IMR-90 (cell line): ENCODE results near the gene GRAMD2A. TPM values are rescaled to one million over a fixed set of nuclear protein-coding genes. Genes with fewer than 3 reads are reported as not detected.

Experiments used
- ATAC-seq: fragments of 200-7000 bp; cut with Tn5 transposase; 2 replicates; pipeline ENCODE4 v1.9.1; 2020; ENCODE audit warnings: low read depth, mild to moderate bottlenecking, moderate library complexity
- BruUV-seq: library from RNA; stranded (reverse); fragments of 400-500 nt; replicated peaks from 2 replicates; lab custom pipeline; 2021; lab: Mats Ljungman, UMichigan
- CTCF ChIA-PET: fragments of 300-600 bp; formaldehyde crosslinking; extraction: SDS; loops from one replicate; lab custom pipeline; 2021; ENCODE audit warnings: antibody characterized with exemption; lab: Yijun Ruan, JAX
- POLR2A ChIA-PET: fragments of 300-600 bp; sonication (Branson Sonifier 250); formaldehyde crosslinking; loops from one replicate; lab custom pipeline; 2022; ENCODE audit warnings: antibody characterized with exemption; ENCODE audit not compliant: unreplicated experiment; lab: Charles Lee
- DNase-seq: peaks from one replicate; pipeline ENCODE4 v3.0.0; 2013
- H2AFZ ChIP-seq: replicated peaks from 2 replicates; pipeline ENCODE3; 2013; ENCODE audit warnings: low read length, mild to moderate bottlenecking; ENCODE audit not compliant: poor library complexity
- H2AK5ac ChIP-seq: 2 replicates; pipeline ENCODE4 v1.6.1; 2013; ENCODE audit warnings: low read depth, low read length, inconsistent platforms
- H2AK9ac ChIP-seq: replicated peaks from 2 replicates; pipeline ENCODE3; 2013; ENCODE audit warnings: mild to moderate bottlenecking, low read depth, low read length, moderate library complexity; ENCODE audit not compliant: poor library complexity
- H2BK120ac ChIP-seq: 2 replicates; pipeline ENCODE4 v1.6.1; 2013; ENCODE audit warnings: low read depth, low read length, inconsistent platforms
- H2BK15ac ChIP-seq: 3 replicates; pipeline ENCODE4 v1.6.1; 2013; ENCODE audit warnings: low read depth, low read length, inconsistent platforms
- H2BK20ac ChIP-seq: 2 replicates; pipeline ENCODE4 v1.6.1; 2013; ENCODE audit warnings: low read depth, mild to moderate bottlenecking, inconsistent platforms, low read length, moderate library complexity
- H2BK5ac ChIP-seq: 2 replicates; pipeline ENCODE4 v1.6.1; 2013; ENCODE audit warnings: mild to moderate bottlenecking, low read depth, low read length, inconsistent platforms; ENCODE audit not compliant: poor library complexity, severe bottlenecking
- H3K14ac ChIP-seq: replicated peaks from 2 replicates; pipeline ENCODE4 v1.6.1; 2013; ENCODE audit warnings: low read depth, low read length, inconsistent platforms
- H3K18ac ChIP-seq: 2 replicates; pipeline ENCODE4 v1.6.1; 2013; ENCODE audit warnings: low read depth, low read length, control low read depth
- H3K23ac ChIP-seq: 2 replicates; pipeline ENCODE4 v1.6.1; 2013; ENCODE audit warnings: low read depth, low read length, inconsistent platforms
- H3K27ac ChIP-seq: 2 replicates; pipeline ENCODE4 v1.5.1; 2013; ENCODE audit warnings: mild to moderate bottlenecking, control low read depth, low read length; ENCODE audit not compliant: insufficient read depth
- H3K27me3 ChIP-seq: 2 replicates; pipeline ENCODE4 v1.6.1; 2013; ENCODE audit warnings: low read length; ENCODE audit not compliant: control insufficient read depth, insufficient read depth
- H3K36me3 ChIP-seq: 2 replicates; pipeline ENCODE4 v1.6.1; 2013; ENCODE audit warnings: low read length, mixed read lengths; ENCODE audit not compliant: control insufficient read depth, insufficient read depth
- H3K4ac ChIP-seq: 2 replicates; pipeline ENCODE4 v1.6.1; 2013; ENCODE audit warnings: low read depth, low read length, inconsistent platforms
- H3K4me1 ChIP-seq: 2 replicates; pipeline ENCODE4 v1.6.1; 2013; ENCODE audit warnings: low read length, mixed read lengths; ENCODE audit not compliant: control insufficient read depth, insufficient read depth
- H3K4me2 ChIP-seq: 2 replicates; pipeline ENCODE4 v1.6.1; 2013; ENCODE audit warnings: low read depth, mild to moderate bottlenecking, control low read depth, low read length, moderate library complexity
- H3K4me3 ChIP-seq: 2 replicates; pipeline ENCODE4 v1.5.1; 2013; ENCODE audit warnings: low read depth, mild to moderate bottlenecking, control low read depth, low read length, moderate library complexity; ENCODE audit not compliant: insufficient read depth
- H3K56ac ChIP-seq: 2 replicates; pipeline ENCODE4 v1.6.1; 2013; ENCODE audit warnings: low read length, inconsistent platforms; ENCODE audit not compliant: insufficient read depth; ENCODE audit errors: extremely low read depth
- H3K79me1 ChIP-seq, 2 experiments: 2 replicates each; pipeline ENCODE4 v1.6.1; 2013; ENCODE audit warnings: low read length in 2 of 2, inconsistent platforms in 1 of 2, low read depth in 1 of 2
- H3K9ac ChIP-seq: 2 replicates; pipeline ENCODE4 v1.6.1; 2013; ENCODE audit warnings: low read depth, low read length, control low read depth
- H3K9me1 ChIP-seq: 2 replicates; pipeline ENCODE4 v1.6.1; 2013; ENCODE audit warnings: low read length, inconsistent platforms; ENCODE audit not compliant: insufficient read depth
- H3K9me3 ChIP-seq: 2 replicates; pipeline ENCODE4 v1.6.1; 2013; ENCODE audit warnings: low read length; ENCODE audit not compliant: control insufficient read depth, insufficient read depth
- H4K20me1 ChIP-seq: 2 replicates; pipeline ENCODE4 v1.6.1; 2013; ENCODE audit warnings: low read length, inconsistent platforms; ENCODE audit not compliant: insufficient read depth
- H4K5ac ChIP-seq: 2 replicates; pipeline ENCODE4 v1.6.1; 2013; ENCODE audit warnings: mild to moderate bottlenecking, low read depth, low read length, control low read depth
- H4K8ac ChIP-seq, 2 experiments: 2 replicates each; pipeline ENCODE4 v1.6.1; 2013; ENCODE audit warnings: low read depth in 2 of 2, low read length in 2 of 2, control low read depth in 1 of 2, inconsistent platforms in 1 of 2
- H4K91ac ChIP-seq: 2 replicates; pipeline ENCODE4 v1.6.1; 2013; ENCODE audit warnings: low read depth, low read length, inconsistent platforms; ENCODE audit not compliant: insufficient read depth
- BHLHE40 ChIP-seq: fragments of 150-350 bp; IDR thresholded peaks from 2 replicates; pipeline ENCODE4 v1.6.1; 2016; ENCODE audit warnings: mild to moderate bottlenecking, low read depth, low read length
- CEBPB ChIP-seq: IDR thresholded peaks from 2 replicates; pipeline ENCODE4 v1.6.1; 2012; ENCODE audit warnings: low read depth, low read length, improper control_type of control experiment
- CHD1 ChIP-seq: IDR thresholded peaks from 2 replicates; pipeline ENCODE4 v1.6.1; 2012; ENCODE audit warnings: low read depth, low read length, improper control_type of control experiment
- ELK1 ChIP-seq: fragments of 150-350 bp; IDR thresholded peaks from 2 replicates; pipeline ENCODE4 v1.6.1; 2016; ENCODE audit warnings: low read depth, mild to moderate bottlenecking, low read length, moderate library complexity, borderline replicate concordance
- FOS ChIP-seq: fragments of 150-350 bp; IDR thresholded peaks from 2 replicates; pipeline ENCODE4 v1.6.1; 2016; ENCODE audit warnings: low read depth, low read length
- MAFK ChIP-seq: IDR thresholded peaks from 2 replicates; pipeline ENCODE4 v1.6.1; 2012; ENCODE audit warnings: low read depth, low read length, improper control_type of control experiment
- MAZ ChIP-seq: IDR thresholded peaks from 2 replicates; pipeline ENCODE4 v1.6.1; 2012; ENCODE audit warnings: low read depth, mild to moderate bottlenecking, low read length, improper control_type of control experiment, moderate library complexity, borderline replicate concordance
- MXI1 ChIP-seq: IDR thresholded peaks from 2 replicates; pipeline ENCODE4 v1.6.1; 2012; ENCODE audit warnings: low read depth, mild to moderate bottlenecking, low read length, moderate library complexity, borderline replicate concordance
- NFE2L2 ChIP-seq: fragments of 150-350 bp; IDR thresholded peaks from 2 replicates; pipeline ENCODE4 v1.6.1; 2016; ENCODE audit warnings: low read depth, mild to moderate bottlenecking, low read length
- POLR2A ChIP-seq: IDR thresholded peaks from 2 replicates; pipeline ENCODE4 v1.6.1; 2012; ENCODE audit warnings: mild to moderate bottlenecking, low read depth, low read length
- RCOR1 ChIP-seq: IDR thresholded peaks from 2 replicates; pipeline ENCODE4 v1.6.1; 2012; ENCODE audit warnings: mild to moderate bottlenecking, low read length, improper control_type of control experiment; ENCODE audit not compliant: insufficient replicate concordance
- SMC3 ChIP-seq: fragments of 150-350 bp; IDR thresholded peaks from 2 replicates; pipeline ENCODE4 v1.6.1; 2016; ENCODE audit warnings: low read depth, mild to moderate bottlenecking, antibody characterized with exemption, low read length, moderate library complexity
- USF2 ChIP-seq: fragments of 150-350 bp; IDR thresholded peaks from 2 replicates; pipeline ENCODE4 v1.6.1; 2017; ENCODE audit warnings: mild to moderate bottlenecking, antibody characterized with exemption, low read length, low read depth
- WGBS, 2 experiments: methylation state at CpG; one replicate each; pipeline versions ENCODE4 v1.1.5 to v1.1.7; 2013; ENCODE audit warnings: missing lambda C conversion rate in 2 of 2; ENCODE audit not compliant: insufficient read length in 1 of 2; ENCODE audit errors: extremely low coverage in 2 of 2; 5-methylcytosine and 5-hydroxymethylcytosine counted together
- dilution Hi-C: fragments of 300-500 bp; cut with HindIII; formaldehyde crosslinking; loops from one replicate; pipeline ENCODE4 v1.14.3; 2018; ENCODE audit warnings: low sequenced_read_pairs; ENCODE audit not compliant: unreplicated experiment
- in situ Hi-C: fragments of 300-500 bp; cut with MboI; formaldehyde crosslinking; loops from 3 replicates; pipeline ENCODE4 v1.14.3; 2019; ENCODE audit warnings: low sequenced_read_pairs, inconsistent platforms, mixed read lengths
- intact Hi-C: fragments of 100-400 bp; cut with micrococcal nuclease; formaldehyde crosslinking; loops from 2 replicates; pipeline ENCODE4 v1.10.0; 2022
- polyA plus RNA-seq, 3 experiments: library from polyadenylated mRNA; depleted of rRNA; stranded (reverse); fragments of >200 nt; gene quantifications; 2 replicates each; pipeline ENCODE4 v1.2.3, GENCODE V29; 2012; ENCODE audit warnings: low replicate concordance in 1 of 3
- total RNA-seq: library from RNA; depleted of rRNA; stranded (reverse); fragments of >200 nt; gene quantifications from 2 replicates; pipeline ENCODE4 v1.2.3, GENCODE V29; 2012
- TF ChIP-seq, protein P1 (sequence below): conservative IDR thresholded peaks from 2 replicates; pipeline ENCODE4 v1.5.1; 2012; ENCODE audit warnings: mild to moderate bottlenecking, low read depth, low read length, improper control_type of control experiment

GRAMD2A gene
- total and polyA plus RNA-seq, 2 of the 4 experiments (the other 2 are of a cell fraction) = 0.14 to 0.18 TPM

DNA sequence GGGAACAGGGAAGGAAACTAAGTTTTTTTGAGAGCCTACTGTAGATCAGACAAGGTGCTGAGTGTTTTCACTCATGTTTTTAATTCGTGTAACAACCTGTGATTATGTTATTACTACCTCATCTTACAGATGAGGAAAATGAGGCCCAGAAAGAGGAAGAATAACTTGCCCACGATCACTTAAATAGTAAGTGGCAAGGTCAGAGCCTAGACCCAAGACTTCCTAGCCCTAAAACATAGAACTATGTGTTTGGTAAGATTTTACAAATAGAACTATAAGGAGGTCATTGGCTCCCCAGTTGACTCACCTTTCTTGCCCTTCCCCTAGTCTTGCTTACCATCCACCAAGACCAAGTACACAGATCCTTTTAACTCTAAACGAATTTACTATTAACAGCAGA is 65.7 kb downstream of the GRAMD2A start:
- Histone ChIP-seq H4K5ac (no peak overlapping the region), H2BK15ac (no peak overlapping the region), H2BK20ac (no peak overlapping the region), H3K9me3 (no peaks in the 10 kb centered on the region), H3K4ac (no peak overlapping the region), H2AK9ac (no peak overlapping the region), H3K79me1 (no peaks in the 10 kb centered on the region; a peak in 1 of 4 replicates), H4K8ac (no peak overlapping the region), H3K14ac (no peak overlapping the region), H3K36me3 (no peaks in the 10 kb centered on the region), H3K4me2 (no peak overlapping the region), H3K4me1 (peaks cover 2% of the 10 kb centered on the region; the same call in 1 of the 2 replicates), H2BK120ac (no peak overlapping the region), H4K20me1 (no peaks in the 10 kb centered on the region), H3K4me3 (no peak overlapping the region), H3K27me3 (no peaks in the 10 kb centered on the region), H4K91ac (no peak overlapping the region), H2BK5ac (no peak overlapping the region), H3K56ac (no peak overlapping the region), H2AK5ac (no peak overlapping the region), H2AFZ (no peak overlapping the region), H3K9me1 (no peaks in the 10 kb centered on the region), H3K18ac (no peak overlapping the region), H3K27ac (no peak overlapping the region), H3K9ac (no peak overlapping the region), H3K23ac (no peak overlapping the region)
- in situ Hi-C loops (no loop called here), dilution Hi-C loops (no loop called here), intact Hi-C loops (no loop called here)
- DNase-seq (no peak), ATAC-seq (no peak)
- TF ChIP-seq BHLHE40 = no peak
- TF ChIP-seq CHD1 = no peak
- TF ChIP-seq RCOR1 = no peak
- TF ChIP-seq CEBPB = no peak
- TF ChIP-seq USF2 = no peak
- no peak for TF ChIP-seq MXI1
- TF ChIP-seq ELK1 = no peak
- no peak for TF ChIP-seq POLR2A
- TF ChIP-seq FOS = no peak
- no peak for TF ChIP-seq MAFK
- TF ChIP-seq, protein P1, sequence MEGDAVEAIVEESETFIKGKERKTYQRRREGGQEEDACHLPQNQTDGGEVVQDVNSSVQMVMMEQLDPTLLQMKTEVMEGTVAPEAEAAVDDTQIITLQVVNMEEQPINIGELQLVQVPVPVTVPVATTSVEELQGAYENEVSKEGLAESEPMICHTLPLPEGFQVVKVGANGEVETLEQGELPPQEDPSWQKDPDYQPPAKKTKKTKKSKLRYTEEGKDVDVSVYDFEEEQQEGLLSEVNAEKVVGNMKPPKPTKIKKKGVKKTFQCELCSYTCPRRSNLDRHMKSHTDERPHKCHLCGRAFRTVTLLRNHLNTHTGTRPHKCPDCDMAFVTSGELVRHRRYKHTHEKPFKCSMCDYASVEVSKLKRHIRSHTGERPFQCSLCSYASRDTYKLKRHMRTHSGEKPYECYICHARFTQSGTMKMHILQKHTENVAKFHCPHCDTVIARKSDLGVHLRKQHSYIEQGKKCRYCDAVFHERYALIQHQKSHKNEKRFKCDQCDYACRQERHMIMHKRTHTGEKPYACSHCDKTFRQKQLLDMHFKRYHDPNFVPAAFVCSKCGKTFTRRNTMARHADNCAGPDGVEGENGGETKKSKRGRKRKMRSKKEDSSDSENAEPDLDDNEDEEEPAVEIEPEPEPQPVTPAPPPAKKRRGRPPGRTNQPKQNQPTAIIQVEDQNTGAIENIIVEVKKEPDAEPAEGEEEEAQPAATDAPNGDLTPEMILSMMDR = no peak
- no peak for TF ChIP-seq MAZ
- TF ChIP-seq NFE2L2 = no peak
- no peak for TF ChIP-seq SMC3
- no TSS peak for BruUV-seq
- no CpG with 5 or more reads among the region's 3 CpGs for WGBS, 2 experiments
- POLR2A ChIA-PET = no interaction called here
- CTCF ChIA-PET = no interaction called here
